Suppressor macrophage treated with lipopolysaccharide for 1 hour (primary cell): ENCODE measurements around the gene OR13G1.
"Not testable (repeated sequence)": the region's sequence is repeated elsewhere in the genome, so short reads cannot be mapped to it uniquely, and the experiment has no call there.

Experiments used
- DNase-seq, 3 donors: peaks; one replicate each; pipeline ENCODE4 v3.0.0-alpha.2; 2020 to 2022

Gene OR13G1

GRCh38 chr1:247679639-247680038 lies at the start of gene OR13G1:
Gene OR13G1, minus strand, starts transcription at chr1:247679739. Its CDS starts 6,698 bp downstream, at chr1:247673041.
- DNase-seq: no peak

- no peak for DNase-seq
Observed at GRCh38 chr1:247721222-247721621, 41.7 kb upstream of the OR13G1 start.

GRCh38 chr1:247716546-247716945 lies 37.0 kb upstream of the OR13G1 start, which contains the start of gene OR6F1:
Gene OR6F1, minus strand, starts transcription at chr1:247716646. Its CDS starts 3,891 bp downstream, at chr1:247712755.
- no peak for DNase-seq

- no peak for DNase-seq
Observed at GRCh38 chr1:247713753-247714152, 34.2 kb upstream of the OR13G1 start.

- DNase-seq: not testable (repeated sequence)
Observed at GRCh38 chr1:247710681-247711080, 31.1 kb upstream of the OR13G1 start.

- DNase-seq: peak in 1 of 3 donors; percentile 6
Observed at GRCh38 chr1:247701338-247701737, 21.8 kb upstream of the OR13G1 start.

- DNase-seq: peak; percentile 77 to 87 (median 85)
Observed at GRCh38 chr1:247681288-247681897, 1.9 kb upstream of the OR13G1 start.

- no peak for DNase-seq
Observed at GRCh38 chr1:247680171-247680570, 632 bp upstream of the OR13G1 start.

GRCh38 chr1:247669225-247669624 lies 10.3 kb downstream of the OR13G1 start:
- no peak for DNase-seq

- DNase-seq: peak in 1 of 3 donors; percentile 1
Observed at GRCh38 chr1:247656221-247656875, 23.2 kb downstream of the OR13G1 start.

- no peak for DNase-seq
Observed at GRCh38 chr1:247653040-247653439, 26.5 kb downstream of the OR13G1 start.

GRCh38 chr1:247647864-247648263 lies 31.7 kb downstream of the OR13G1 start:
- peak in 2 of 3 donors; percentile 1 to 6 for DNase-seq

GRCh38 chr1:247646867-247647266 lies 32.7 kb downstream of the OR13G1 start:
- DNase-seq: peak; percentile 21 to 57 (median 48)

GRCh38 chr1:247642742-247643141 lies 36.8 kb downstream of the OR13G1 start:
- peak in 1 of 3 donors; percentile 10 for DNase-seq

GRCh38 chr1:247639381-247639981 lies 40.1 kb downstream of the OR13G1 start:
- DNase-seq: peak; percentile 43 to 85 (median 77)

GRCh38 chr1:247638781-247639180 lies 40.8 kb downstream of the OR13G1 start:
- DNase-seq: no peak

- peak in 2 of 3 donors; percentile 2 to 14 for DNase-seq
Observed at GRCh38 chr1:247638011-247638410, 41.5 kb downstream of the OR13G1 start.

- peak in 1 of 3 donors; percentile 12 for DNase-seq
Observed at GRCh38 chr1:247627951-247628350, 51.6 kb downstream of the OR13G1 start.
